Kidney epithelial cell (primary cell): Measurements from ENCODE around the gene CASK. TPM values are rescaled to one million over a fixed set of nuclear protein-coding genes. Genes with fewer than 3 reads are reported as not detected.
"Not testable (repeated sequence)": the region's sequence is repeated elsewhere in the genome, so short reads cannot be mapped to it uniquely, and the experiment has no call there.

Source experiments
- DNase-seq: peaks from one replicate; pipeline ENCODE4 v3.0.0-alpha.2; 2010; ENCODE audit warnings: low read depth
- H3K27me3 ChIP-seq: 2 replicates; pipeline ENCODE4 v1.6.0; 2011; ENCODE audit warnings: low read length; ENCODE audit not compliant: control insufficient read depth, insufficient read depth
- H3K36me3 ChIP-seq: 2 replicates; pipeline ENCODE4 v1.5.1; 2011; ENCODE audit warnings: low read length; ENCODE audit not compliant: control insufficient read depth, insufficient read depth
- H3K4me3 ChIP-seq: 2 replicates; pipeline ENCODE4 v1.5.1; 2011; ENCODE audit warnings: low read depth, mild to moderate bottlenecking, control low read depth, low read length
- total RNA-seq: library from RNA; depleted of rRNA; stranded (reverse); fragments of >200 nt; gene quantifications from 2 replicates; pipeline ENCODE4 v1.2.3, GENCODE V29; 2015
- TF ChIP-seq, protein P1 (sequence below): IDR thresholded peaks from 2 replicates; pipeline ENCODE4 v1.5.1; 2011; ENCODE audit warnings: mild to moderate bottlenecking, moderate library complexity, low read length, control low read depth, inconsistent platforms; ENCODE audit not compliant: insufficient read depth, poor library complexity, severe bottlenecking

The CASK gene
- total RNA-seq, 1 donor from 2014 or later: 69.1 TPM

DNA sequence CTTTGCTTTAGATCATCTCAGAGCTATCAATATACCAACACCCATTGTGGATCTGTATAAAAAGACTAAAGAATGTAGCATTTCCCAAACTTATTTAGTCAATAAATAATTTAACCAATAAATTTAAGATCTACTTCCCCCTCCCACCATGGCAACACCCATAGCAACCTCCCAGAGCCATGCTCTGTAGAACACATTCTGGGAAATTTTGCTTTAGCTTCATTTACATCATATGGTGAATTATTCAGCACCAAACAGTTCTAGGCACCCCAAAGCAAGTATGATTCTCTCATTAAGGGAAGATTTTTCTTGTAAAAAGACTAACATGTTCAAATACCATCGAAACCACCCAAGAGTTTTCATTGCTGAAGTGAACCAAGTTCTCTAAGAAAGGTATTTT lies 315.1 kb downstream of the CASK start:
- TF ChIP-seq, protein P1, sequence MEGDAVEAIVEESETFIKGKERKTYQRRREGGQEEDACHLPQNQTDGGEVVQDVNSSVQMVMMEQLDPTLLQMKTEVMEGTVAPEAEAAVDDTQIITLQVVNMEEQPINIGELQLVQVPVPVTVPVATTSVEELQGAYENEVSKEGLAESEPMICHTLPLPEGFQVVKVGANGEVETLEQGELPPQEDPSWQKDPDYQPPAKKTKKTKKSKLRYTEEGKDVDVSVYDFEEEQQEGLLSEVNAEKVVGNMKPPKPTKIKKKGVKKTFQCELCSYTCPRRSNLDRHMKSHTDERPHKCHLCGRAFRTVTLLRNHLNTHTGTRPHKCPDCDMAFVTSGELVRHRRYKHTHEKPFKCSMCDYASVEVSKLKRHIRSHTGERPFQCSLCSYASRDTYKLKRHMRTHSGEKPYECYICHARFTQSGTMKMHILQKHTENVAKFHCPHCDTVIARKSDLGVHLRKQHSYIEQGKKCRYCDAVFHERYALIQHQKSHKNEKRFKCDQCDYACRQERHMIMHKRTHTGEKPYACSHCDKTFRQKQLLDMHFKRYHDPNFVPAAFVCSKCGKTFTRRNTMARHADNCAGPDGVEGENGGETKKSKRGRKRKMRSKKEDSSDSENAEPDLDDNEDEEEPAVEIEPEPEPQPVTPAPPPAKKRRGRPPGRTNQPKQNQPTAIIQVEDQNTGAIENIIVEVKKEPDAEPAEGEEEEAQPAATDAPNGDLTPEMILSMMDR: no peak
- H3K36me3 ChIP-seq: no peaks in the 10 kb centered on the region
- no peaks in the 10 kb centered on the region for H3K27me3 ChIP-seq
- H3K4me3 ChIP-seq: no peak overlapping the region
- DNase-seq: no peak

DNA sequence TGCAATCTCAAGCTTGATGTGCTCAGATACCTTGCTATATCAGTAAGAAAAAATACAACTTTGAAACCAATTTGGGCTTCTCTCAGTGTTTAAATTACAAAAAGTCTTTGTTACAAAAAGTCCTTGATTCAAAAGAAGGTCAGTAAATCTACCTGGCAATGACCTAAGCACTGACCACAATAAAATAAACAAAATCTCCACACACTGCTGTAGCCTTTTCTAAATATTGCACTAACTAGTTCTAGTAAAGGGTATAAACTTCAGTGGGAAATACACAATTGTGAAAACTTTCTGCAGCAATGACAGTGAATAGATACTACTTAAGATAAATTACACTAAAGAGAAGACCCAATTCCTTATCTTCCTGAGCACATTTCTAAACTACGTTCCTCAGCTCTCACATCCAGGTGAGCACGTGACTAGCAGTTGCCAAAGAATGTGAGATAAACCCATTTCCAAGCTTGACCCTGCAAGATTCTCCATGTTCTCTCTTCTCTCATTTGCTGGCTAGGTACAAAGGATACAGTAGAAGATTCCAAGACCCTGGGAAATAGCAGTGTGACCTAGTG lies 316.0 kb downstream of the CASK start:
- H3K36me3 ChIP-seq: no peaks in the 10 kb centered on the region
- no peak for DNase-seq
- no peaks in the 10 kb centered on the region for H3K27me3 ChIP-seq
- H3K4me3 ChIP-seq: no peak overlapping the region
- TF ChIP-seq, protein P1: no peak

DNA sequence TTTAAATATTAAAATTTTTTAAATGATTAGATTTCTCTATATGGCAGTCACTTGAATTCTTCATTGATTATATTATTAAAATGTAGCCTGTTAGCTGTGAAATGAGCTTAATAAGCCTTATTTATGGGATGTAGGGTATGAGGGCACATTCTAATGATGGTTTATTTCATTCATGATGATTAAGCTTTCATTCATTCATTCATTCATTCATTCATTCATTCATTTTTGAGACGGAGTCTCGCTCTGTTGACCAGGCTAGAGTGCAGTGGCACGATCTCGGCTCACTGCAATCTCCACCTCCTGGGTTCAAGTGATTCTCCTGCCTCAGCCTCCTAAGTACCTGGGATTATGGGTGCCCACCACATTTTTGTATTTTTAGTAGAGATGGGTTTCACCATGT lies 317.3 kb downstream of the CASK start:
- H3K36me3 ChIP-seq: not testable (repeated sequence)

DNA sequence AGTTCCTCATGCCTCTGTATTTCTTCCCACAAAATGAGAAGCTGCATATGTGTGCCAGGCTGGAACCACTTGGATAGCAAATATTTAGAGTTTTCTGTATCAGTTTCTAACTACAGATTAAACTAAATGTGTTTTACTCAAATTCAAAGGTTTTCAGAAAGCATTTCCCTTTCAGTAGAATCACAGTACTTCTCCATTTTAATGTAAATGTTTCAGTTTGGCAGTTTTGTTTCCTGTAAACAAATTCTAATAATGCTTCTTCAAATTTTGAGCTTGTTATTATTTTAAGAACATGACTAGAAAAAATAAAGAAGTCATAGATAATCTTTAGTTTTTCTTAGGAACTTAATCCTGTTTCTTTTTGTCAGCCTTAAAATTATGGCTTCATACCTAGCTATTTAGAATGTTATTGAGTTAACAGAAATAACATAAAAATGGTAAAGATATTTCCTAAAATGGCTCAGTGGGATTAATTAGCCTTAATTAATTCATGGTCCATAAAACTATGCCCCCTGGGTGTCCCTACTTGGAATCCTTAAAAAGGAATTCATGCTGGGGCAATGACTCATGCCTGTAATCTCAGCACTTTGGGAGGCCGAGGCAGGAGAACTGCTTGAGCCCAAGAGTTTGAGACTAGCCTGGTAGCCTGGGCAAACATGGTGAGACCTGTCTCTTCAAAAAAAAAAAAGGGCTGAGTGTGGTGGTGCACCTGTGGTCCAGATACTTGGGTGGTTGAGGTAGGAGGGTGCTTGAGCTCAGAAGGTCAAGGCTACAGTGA lies 318.4 kb downstream of the CASK start:
- Histone ChIP-seq H3K36me3 (no peaks in the 10 kb centered on the region), H3K4me3 (no peak overlapping the region), H3K27me3 (no peaks in the 10 kb centered on the region)
- TF ChIP-seq, protein P1: no peak
- no peak for DNase-seq

More for the DNA sequence above, 317.3 kb downstream of the CASK start:
- DNase-seq, H3K4me3 ChIP-seq, H3K27me3 ChIP-seq: not testable (repeated sequence)

DNA sequence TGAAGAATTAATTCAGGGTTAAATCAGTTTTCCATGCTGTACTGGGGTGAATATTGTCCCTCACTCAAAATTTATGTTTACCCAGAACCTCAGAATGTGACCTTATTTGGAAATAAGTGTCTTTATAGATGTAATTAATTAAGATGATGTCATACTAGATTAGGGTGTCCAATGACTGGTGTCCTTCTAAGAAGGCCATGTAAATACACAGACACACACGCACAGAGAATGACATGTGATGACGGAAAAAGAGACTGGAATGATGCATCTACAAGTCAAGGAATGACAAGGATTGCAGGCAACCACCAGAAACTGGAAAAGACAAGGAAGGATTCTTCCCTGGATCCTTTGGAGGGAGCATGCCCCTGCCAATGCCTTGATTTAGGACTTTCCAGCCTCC lies 319.2 kb downstream of the CASK start:
- no peaks in the 10 kb centered on the region for H3K36me3 ChIP-seq
- TF ChIP-seq, protein P1: no peak
- no peaks in the 10 kb centered on the region for H3K27me3 ChIP-seq
- H3K4me3 ChIP-seq: no peak overlapping the region
- DNase-seq: no peak

DNA sequence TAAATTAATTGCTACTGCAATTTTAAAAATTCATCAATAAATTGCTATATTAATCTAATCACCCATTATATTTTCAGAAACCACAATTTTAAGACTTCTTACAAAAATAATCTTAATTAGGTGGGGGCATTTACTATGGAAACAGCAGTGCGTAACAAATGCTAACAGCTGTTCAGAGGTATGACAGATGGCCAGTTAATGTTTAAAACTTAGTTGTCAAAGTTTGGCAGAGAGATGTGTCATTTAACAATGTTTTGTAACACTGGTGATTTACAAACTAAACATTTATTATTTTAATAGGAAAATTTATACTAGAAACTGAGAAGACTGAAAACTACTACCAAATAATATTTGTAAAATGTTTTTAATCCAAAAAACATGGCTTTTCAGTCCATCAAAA lies 319.8 kb downstream of the CASK start:
- Histone ChIP-seq H3K4me3 (no peak overlapping the region), H3K27me3 (no peaks in the 10 kb centered on the region), H3K36me3 (no peaks in the 10 kb centered on the region)
- DNase-seq: no peak
- TF ChIP-seq, protein P1: no peak
